ENCODE measurements around the gene VEZT. TPM values are rescaled to one million over a fixed set of nuclear protein-coding genes. Genes with fewer than 3 reads are reported as not detected.

VEZT gene
- polyA plus RNA-seq, 1 of the 3 experiments (the other 2 are of a cell fraction), result 41.2 TPM

DNA sequence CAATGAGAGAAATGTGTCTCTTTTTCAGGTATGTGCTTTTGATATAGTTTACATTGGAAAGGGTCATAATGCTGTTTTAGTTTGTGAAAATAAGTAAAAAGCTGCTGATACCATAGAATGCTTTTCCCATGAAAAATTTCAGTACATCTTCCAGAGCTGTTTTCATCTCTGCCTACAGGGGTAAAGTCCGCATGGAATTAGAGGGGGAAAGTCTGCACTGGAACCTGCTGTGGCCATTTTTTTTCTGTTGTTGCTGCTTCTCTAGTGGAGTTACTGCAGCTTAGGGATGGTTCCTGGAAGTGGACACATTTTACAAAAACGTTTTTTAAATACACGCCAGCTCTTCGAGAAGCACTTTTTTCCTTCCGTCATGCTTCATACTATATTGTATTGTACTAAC is 81.3 kb downstream of the VEZT start:
- H3K9me3 ChIP-seq, result no peaks in the 10 kb centered on the region
- H3K9me2 ChIP-seq, result no peaks in the 10 kb centered on the region
- peaks cover 13% of the 10 kb centered on the region for H3F3A ChIP-seq (replicated peaks; ENCODE audit: insufficient read depth)
- H3K4me2 ChIP-seq, result no peak overlapping the region
- ChIA-PET CTCF (interaction anchor here (1.0 to 1.2 kb wide), 2 partner anchors 9 to 225 kb away, joined by 4 to 5 read pairs; partner anchors contain the start of gene NR2C1), POLR2A (no interaction called here)
- no peak overlapping the region for H3K9ac ChIP-seq
- H3K79me2 ChIP-seq (ENCODE audit: insufficient read depth), result 0 out of 2 replicates have a peak, but pooled peaks cover 4% of the 10 kb centered on the region
- H4K20me1 ChIP-seq (ENCODE audit: insufficient read depth), result no peaks in the 10 kb centered on the region
- no peak overlapping the region for H3K27ac ChIP-seq (ENCODE audit: low read depth in 2 of 2, low read length in 1 of 2)
- no peak for TF ChIP-seq MEF2A (IDR thresholded peaks at IDR 0.05; ENCODE audit: borderline replicate concordance, low read depth)
- TF ChIP-seq FOXJ3 (CRISPR knock-in tag; IDR thresholded peaks at IDR 0.05), result no peak
- no peak for TF ChIP-seq RAD21 (IDR thresholded peaks at IDR 0.05; ENCODE audit: low read length)
- TF ChIP-seq RXRA (IDR thresholded peaks at IDR 0.05; ENCODE audit: borderline replicate concordance, low read depth), result no peak
- TF ChIP-seq, protein P1, sequence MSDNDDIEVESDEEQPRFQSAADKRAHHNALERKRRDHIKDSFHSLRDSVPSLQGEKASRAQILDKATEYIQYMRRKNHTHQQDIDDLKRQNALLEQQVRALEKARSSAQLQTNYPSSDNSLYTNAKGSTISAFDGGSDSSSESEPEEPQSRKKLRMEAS (IDR thresholded peaks at IDR 0.05; ENCODE audit: low read depth), result no peak
- TF ChIP-seq RFX5 (IDR thresholded peaks at IDR 0.05; ENCODE audit: low read length), result no peak
- no peak for TF ChIP-seq RCOR1 (IDR thresholded peaks at IDR 0.05; ENCODE audit: low read length)
- no peak for TF ChIP-seq SMC3 (IDR thresholded peaks at IDR 0.05; ENCODE audit: low read depth, low read length)
- TF ChIP-seq, protein P2, sequence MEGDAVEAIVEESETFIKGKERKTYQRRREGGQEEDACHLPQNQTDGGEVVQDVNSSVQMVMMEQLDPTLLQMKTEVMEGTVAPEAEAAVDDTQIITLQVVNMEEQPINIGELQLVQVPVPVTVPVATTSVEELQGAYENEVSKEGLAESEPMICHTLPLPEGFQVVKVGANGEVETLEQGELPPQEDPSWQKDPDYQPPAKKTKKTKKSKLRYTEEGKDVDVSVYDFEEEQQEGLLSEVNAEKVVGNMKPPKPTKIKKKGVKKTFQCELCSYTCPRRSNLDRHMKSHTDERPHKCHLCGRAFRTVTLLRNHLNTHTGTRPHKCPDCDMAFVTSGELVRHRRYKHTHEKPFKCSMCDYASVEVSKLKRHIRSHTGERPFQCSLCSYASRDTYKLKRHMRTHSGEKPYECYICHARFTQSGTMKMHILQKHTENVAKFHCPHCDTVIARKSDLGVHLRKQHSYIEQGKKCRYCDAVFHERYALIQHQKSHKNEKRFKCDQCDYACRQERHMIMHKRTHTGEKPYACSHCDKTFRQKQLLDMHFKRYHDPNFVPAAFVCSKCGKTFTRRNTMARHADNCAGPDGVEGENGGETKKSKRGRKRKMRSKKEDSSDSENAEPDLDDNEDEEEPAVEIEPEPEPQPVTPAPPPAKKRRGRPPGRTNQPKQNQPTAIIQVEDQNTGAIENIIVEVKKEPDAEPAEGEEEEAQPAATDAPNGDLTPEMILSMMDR (IDR thresholded peaks at IDR 0.05), result no peak
- TF ChIP-seq NRF1 (IDR thresholded peaks at IDR 0.05; ENCODE audit: low read depth, low read length), result no peak
- TF ChIP-seq POLR2AphosphoS5 (IDR thresholded peaks at IDR 0.05; ENCODE audit: low read depth, low read length), result no peak
- TF ChIP-seq ELF1 (IDR thresholded peaks at IDR 0.05), result no peak
- TF ChIP-seq, protein P3, sequence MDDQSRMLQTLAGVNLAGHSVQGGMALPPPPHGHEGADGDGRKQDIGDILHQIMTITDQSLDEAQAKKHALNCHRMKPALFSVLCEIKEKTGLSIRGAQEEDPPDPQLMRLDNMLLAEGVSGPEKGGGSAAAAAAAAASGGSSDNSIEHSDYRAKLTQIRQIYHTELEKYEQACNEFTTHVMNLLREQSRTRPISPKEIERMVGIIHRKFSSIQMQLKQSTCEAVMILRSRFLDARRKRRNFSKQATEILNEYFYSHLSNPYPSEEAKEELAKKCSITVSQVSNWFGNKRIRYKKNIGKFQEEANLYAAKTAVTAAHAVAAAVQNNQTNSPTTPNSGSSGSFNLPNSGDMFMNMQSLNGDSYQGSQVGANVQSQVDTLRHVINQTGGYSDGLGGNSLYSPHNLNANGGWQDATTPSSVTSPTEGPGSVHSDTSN (IDR thresholded peaks at IDR 0.05), result no peak
- TF ChIP-seq YY1 (IDR thresholded peaks at IDR 0.05; ENCODE audit: low read depth), result no peak
- TF ChIP-seq, protein P4, sequence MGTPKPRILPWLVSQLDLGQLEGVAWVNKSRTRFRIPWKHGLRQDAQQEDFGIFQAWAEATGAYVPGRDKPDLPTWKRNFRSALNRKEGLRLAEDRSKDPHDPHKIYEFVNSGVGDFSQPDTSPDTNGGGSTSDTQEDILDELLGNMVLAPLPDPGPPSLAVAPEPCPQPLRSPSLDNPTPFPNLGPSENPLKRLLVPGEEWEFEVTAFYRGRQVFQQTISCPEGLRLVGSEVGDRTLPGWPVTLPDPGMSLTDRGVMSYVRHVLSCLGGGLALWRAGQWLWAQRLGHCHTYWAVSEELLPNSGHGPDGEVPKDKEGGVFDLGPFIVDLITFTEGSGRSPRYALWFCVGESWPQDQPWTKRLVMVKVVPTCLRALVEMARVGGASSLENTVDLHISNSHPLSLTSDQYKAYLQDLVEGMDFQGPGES (IDR thresholded peaks at IDR 0.05; ENCODE audit: low read depth, low read length), result no peak
- TF ChIP-seq FOSL2 (IDR thresholded peaks at IDR 0.05; ENCODE audit: borderline replicate concordance, low read depth), result no peak
- TF ChIP-seq, protein P5, sequence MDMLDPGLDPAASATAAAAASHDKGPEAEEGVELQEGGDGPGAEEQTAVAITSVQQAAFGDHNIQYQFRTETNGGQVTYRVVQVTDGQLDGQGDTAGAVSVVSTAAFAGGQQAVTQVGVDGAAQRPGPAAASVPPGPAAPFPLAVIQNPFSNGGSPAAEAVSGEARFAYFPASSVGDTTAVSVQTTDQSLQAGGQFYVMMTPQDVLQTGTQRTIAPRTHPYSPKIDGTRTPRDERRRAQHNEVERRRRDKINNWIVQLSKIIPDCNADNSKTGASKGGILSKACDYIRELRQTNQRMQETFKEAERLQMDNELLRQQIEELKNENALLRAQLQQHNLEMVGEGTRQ (IDR thresholded peaks at IDR 0.05; ENCODE audit: borderline replicate concordance, low read depth, low read length), result no peak
- TF ChIP-seq GATA2 (CRISPR knock-in tag; IDR thresholded peaks at IDR 0.05), result no peak
- TF ChIP-seq, protein P6, sequence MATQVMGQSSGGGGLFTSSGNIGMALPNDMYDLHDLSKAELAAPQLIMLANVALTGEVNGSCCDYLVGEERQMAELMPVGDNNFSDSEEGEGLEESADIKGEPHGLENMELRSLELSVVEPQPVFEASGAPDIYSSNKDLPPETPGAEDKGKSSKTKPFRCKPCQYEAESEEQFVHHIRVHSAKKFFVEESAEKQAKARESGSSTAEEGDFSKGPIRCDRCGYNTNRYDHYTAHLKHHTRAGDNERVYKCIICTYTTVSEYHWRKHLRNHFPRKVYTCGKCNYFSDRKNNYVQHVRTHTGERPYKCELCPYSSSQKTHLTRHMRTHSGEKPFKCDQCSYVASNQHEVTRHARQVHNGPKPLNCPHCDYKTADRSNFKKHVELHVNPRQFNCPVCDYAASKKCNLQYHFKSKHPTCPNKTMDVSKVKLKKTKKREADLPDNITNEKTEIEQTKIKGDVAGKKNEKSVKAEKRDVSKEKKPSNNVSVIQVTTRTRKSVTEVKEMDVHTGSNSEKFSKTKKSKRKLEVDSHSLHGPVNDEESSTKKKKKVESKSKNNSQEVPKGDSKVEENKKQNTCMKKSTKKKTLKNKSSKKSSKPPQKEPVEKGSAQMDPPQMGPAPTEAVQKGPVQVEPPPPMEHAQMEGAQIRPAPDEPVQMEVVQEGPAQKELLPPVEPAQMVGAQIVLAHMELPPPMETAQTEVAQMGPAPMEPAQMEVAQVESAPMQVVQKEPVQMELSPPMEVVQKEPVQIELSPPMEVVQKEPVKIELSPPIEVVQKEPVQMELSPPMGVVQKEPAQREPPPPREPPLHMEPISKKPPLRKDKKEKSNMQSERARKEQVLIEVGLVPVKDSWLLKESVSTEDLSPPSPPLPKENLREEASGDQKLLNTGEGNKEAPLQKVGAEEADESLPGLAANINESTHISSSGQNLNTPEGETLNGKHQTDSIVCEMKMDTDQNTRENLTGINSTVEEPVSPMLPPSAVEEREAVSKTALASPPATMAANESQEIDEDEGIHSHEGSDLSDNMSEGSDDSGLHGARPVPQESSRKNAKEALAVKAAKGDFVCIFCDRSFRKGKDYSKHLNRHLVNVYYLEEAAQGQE (IDR thresholded peaks at IDR 0.05; ENCODE audit: low read depth, low read length), result no peak
- H3K36me3 ChIP-seq (replicated peaks in 1 of 2; ENCODE audit: control insufficient read depth in 1 of 2, insufficient read depth in 2 of 2, low read length in 1 of 2), result peaks cover 62 to 66% of the 10 kb centered on the region in 2 experiments
- WGBS (ENCODE audit: low lambda C conversion rate), result 79% methylated on average over 5 of the region's 5 CpGs
- H3K4me1 ChIP-seq (ENCODE audit: control insufficient read depth in 1 of 2, insufficient read depth in 2 of 2, low read depth in 1 of 2, low read length in 1 of 2), result peaks cover 0 to 17% of the 10 kb centered on the region in 2 experiments; a peak in 3 of 4 replicates
- no peak for DNase-seq
- no peak overlapping the region for H2AFZ ChIP-seq (ENCODE audit: low read depth)
- H3K4me3 ChIP-seq (ENCODE audit: low read depth in 2 of 2, low read length in 1 of 2), result no peak overlapping the region
- no peaks in the 10 kb centered on the region for H3K27me3 ChIP-seq (ENCODE audit: insufficient read depth)
